Heart right ventricle (tissue), 16 donors: ENCODE results near the gene MUSTN1. TPM values are rescaled to one million over a fixed set of nuclear protein-coding genes. Genes with fewer than 3 reads are reported as not detected.

Experiments used
- ATAC-seq, 8 donors: fragments of 200-7000 bp; cut with Tn5 transposase; one replicate each; pipeline ENCODE4 v1.9.1; 2020; ENCODE audit warnings: mild to moderate bottlenecking in 8 of 8, moderate library complexity in 8 of 8, moderate number of reproducible peaks in 1 of 8
- DNase-seq, 2 donors: peaks; one replicate each; pipeline ENCODE4 v3.0.0-alpha.2; 2020
- H3K27ac ChIP-seq, 10 donors: fragments of 200-600 bp; sonication (generic) in 2 of 10; one replicate each; pipeline versions ENCODE4 v1.5.0 to v1.8.0; 2020 to 2022; ENCODE audit warnings: mild to moderate bottlenecking in 3 of 10
- H3K27me3 ChIP-seq, 7 donors: fragments of 200-600 bp; one replicate each; pipeline ENCODE4 v1.8.0; 2021 to 2022; ENCODE audit warnings: mild to moderate bottlenecking in 2 of 7
- H3K36me3 ChIP-seq, 9 donors: fragments of 200-600 bp; sonication (generic) in 1 of 9; one replicate each; pipeline versions ENCODE4 v1.5.0 to v1.8.0; 2020 to 2022; ENCODE audit warnings: mild to moderate bottlenecking in 2 of 9
- H3K4me1 ChIP-seq, 9 donors: fragments of 200-600 bp; sonication (generic) in 1 of 9; one replicate each; pipeline versions ENCODE4 v1.5.0 to v1.8.0; 2020 to 2022; ENCODE audit warnings: mild to moderate bottlenecking in 4 of 9
- H3K4me3 ChIP-seq, 10 donors: fragments of 200-600 bp; sonication (generic) in 2 of 10; one replicate each; pipeline versions ENCODE4 v1.5.0 to v1.8.0; 2020 to 2022; ENCODE audit warnings: mild to moderate bottlenecking in 7 of 10, moderate library complexity in 2 of 10
- H3K9me3 ChIP-seq, 11 donors: fragments of 200-600 bp in 10 of 11; sonication (generic) in 2 of 11; one replicate each; pipeline versions ENCODE4 v1.5.0 to v1.8.0; 2013 to 2022; ENCODE audit warnings: mild to moderate bottlenecking in 2 of 11, control low read depth in 1 of 11, moderate library complexity in 1 of 11
- CTCF ChIP-seq, 9 donors: fragments of 200-600 bp; sonication (generic) in 2 of 9; IDR thresholded peaks; one replicate each; pipeline versions ENCODE4 v1.5.0 to v1.8.0; 2021 to 2022; ENCODE audit warnings: antibody characterized with exemption in 9 of 9, mild to moderate bottlenecking in 5 of 9, moderate library complexity in 1 of 9
- WGBS, 2 donors: extraction: QIAGEN DNeasy Blood & Tissue Kit; methylation state at CpG; one replicate each; pipeline ENCODE4 v1.1.7; 2013; ENCODE audit warnings: inconsistent platforms in 1 of 2; 5-methylcytosine and 5-hydroxymethylcytosine counted together
- intact Hi-C, 10 donors: fragments of 100-400 bp; cut with DNase I; formaldehyde crosslinking; loops; one replicate each; pipeline versions ENCODE4 v1.11.1 to v1.14.2; 2022
- polyA plus RNA-seq, 2 donors: library from polyadenylated mRNA; stranded (reverse); fragments of 200-250 nt; gene quantifications; one replicate each; pipeline ENCODE4 v1.2.3, GENCODE V29; 2013
- total RNA-seq, 10 donors: library from RNA; stranded (reverse); fragmentation: NEBNext Ultra II Directional in 3 of 10; extraction: Animal tissue kit (Norgen Biotek cat#: 25700) in 3 of 10; gene quantifications; one replicate each; pipeline versions ENCODE4 v1.2.1 to v1.2.4, GENCODE V29; 2021 to 2023
- donor health status: Arrhythmogenic right ventricular cardiomyopathy.
- donor health status: ischemic (EF 13 %, LVEDD 7.1; RV severe dilation, severe dysfunction).
- donor health status: healthy with polysubstance abuse.
- donor health status: DM: no; HTN: yes; CAD: no.
- donor health status: DM: no; HTN: no; CAD: no.
- donor health status: ischemic (EF 25% LVEDD 6.9; RV normal size, moderate dysfunction).
- donor health status: ischemic (EF 25% LVEDD 5.7; RV mildly dilated, moderate dysfunction).
- donor health status: healthy.
- donor health status: DM: yes; HTN: yes; CAD: no.
- donor health status: Ischemic cardiomyopathy.
- donor health status: ischemic (EF 35%, LVEDD 5.7; RV mildly dilated, moderate dysfunction).
- donor health status: nonischemic (EF 11% LVEDD 7.7; RV severe dilation, severe dysfunction).
- donor health status: DM: yes; HTN: yes; CAD: no.
- donor health status: PGD.
- donor health status: ischemic (EF 29% LVEDD 5.4; RV normal size, mild dysfunction).
- donor health status: nonischemic (EF 23%, LVEDD 6.1; RV moderate dilation, normal function).

MUSTN1 gene
- total and polyA plus RNA-seq, 12 donors: 13.0 to 182 (median 40.4) TPM

GRCh38 chr3:52860424-52860768 lies 25.6 kb upstream of the MUSTN1 start:
- no peak for TF ChIP-seq CTCF (IDR thresholded peaks at IDR 0.05)
- H3K27ac ChIP-seq: no peak overlapping the region
- peaks cover 0 to 17% (median 0%) of the 10 kb centered on the region in 9 donors for H3K36me3 ChIP-seq
- ATAC-seq: peak in 3 of 8 donors; percentile 21 to 45 (median 24)
- intact Hi-C loops: no loop called here
- peaks cover 0 to 12% (median 0%) of the 10 kb centered on the region in 11 donors for H3K9me3 ChIP-seq
- peaks cover 0 to 11% (median 0%) of the 10 kb centered on the region in 9 donors for H3K4me1 ChIP-seq
- WGBS, 2 donors: 86 to 87% methylated on average over 8 of the region's 8 CpGs
- no peak for DNase-seq
- H3K27me3 ChIP-seq: no peaks in the 10 kb centered on the region
- H3K4me3 ChIP-seq: no peak overlapping the region

DNA sequence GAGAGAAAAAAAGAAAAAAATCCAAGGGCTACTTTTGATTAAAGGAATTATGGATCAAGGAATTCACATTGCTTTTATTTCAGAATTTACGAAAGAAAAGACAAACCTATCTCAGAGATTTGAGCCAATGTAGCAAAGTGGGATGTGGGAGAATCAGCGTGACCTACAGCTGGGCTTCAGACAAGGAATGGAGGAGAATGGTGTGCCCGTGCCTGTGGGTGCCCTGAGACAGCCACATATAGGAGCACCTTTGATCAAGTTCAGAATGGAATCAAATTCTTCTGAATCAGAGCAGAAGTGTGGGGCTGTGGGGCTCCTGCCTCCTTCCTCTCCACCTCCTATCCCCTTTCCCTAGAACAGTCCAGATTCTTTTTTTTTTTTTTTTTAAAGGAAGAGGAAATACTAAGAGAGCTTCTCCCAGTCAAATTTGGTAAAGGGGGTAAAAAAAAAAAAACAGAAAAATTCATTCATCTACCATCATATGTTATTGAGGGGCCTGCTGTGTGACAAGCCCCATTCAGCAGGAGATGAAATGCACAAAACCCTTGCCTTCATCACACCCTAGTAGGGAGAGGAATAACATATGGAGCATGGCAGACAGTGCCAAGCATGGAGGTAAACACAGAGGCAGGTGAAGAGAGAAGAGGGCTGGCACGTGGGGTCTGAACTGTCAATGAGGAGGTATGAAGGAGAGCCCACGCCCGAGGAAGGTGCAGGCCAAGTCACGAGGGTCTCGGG lies 25.0 kb upstream of the MUSTN1 start:
- Histone ChIP-seq H3K9me3 (peaks cover 0 to 12% (median 0%) of the 10 kb centered on the region in 11 donors), H3K4me3 (no peak overlapping the region), H3K27ac (no peak overlapping the region), H3K27me3 (no peaks in the 10 kb centered on the region), H3K4me1 (peaks cover 0 to 11% (median 0%) of the 10 kb centered on the region in 9 donors), H3K36me3 (peaks cover 0 to 19% (median 2%) of the 10 kb centered on the region in 9 donors)
- WGBS, 2 donors: 95 to 97% methylated on average over 8 of the region's 8 CpGs
- intact Hi-C loops: loop anchor here in 2 of 10 donors (10.0 kb wide), 2 partner anchors 215 to 335 kb away; no protein-coding TSS in a partner anchor
- no peak for DNase-seq
- ATAC-seq: no peak
- TF ChIP-seq CTCF (IDR thresholded peaks at IDR 0.05): no peak

- intact Hi-C loops: loop anchor here in 2 of 10 donors (10.0 kb wide), 2 partner anchors 217 to 337 kb away; no protein-coding TSS in a partner anchor
- no peak for DNase-seq
- Histone ChIP-seq H3K27ac (no peak overlapping the region), H3K27me3 (no peaks in the 10 kb centered on the region), H3K4me3 (no peak overlapping the region), H3K36me3 (peaks cover 0 to 39% (median 8%) of the 10 kb centered on the region in 9 donors), H3K9me3 (no peaks in the 10 kb centered on the region), H3K4me1 (peaks cover 0 to 11% (median 0%) of the 10 kb centered on the region in 9 donors)
- 86 to 96% methylated on average over 5 of the region's 5 CpGs for WGBS, 2 donors
- ATAC-seq: no peak
- TF ChIP-seq CTCF (IDR thresholded peaks at IDR 0.05): no peak
Observed at GRCh38 chr3:52857864-52858263, 23.0 kb upstream of the MUSTN1 start.

DNA sequence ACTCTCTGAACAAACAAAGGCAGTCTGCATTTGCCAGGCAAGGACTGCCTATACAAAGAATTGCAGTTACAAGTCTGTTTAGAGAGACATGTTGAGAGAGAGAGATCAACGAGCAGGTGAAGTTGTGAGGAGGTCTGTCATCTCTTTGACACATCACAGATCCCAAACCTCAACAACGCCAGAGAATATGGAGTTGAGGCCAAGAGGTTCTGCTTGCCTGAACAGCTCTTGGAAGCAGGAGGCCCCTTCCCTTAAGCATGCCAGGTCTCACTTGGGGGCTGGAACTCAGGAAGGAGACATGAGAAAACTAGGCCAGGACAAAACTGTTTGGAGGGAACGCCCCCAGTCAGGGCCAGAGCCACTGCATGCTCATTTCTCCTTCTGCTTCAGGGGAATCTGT lies 22.3 kb upstream of the MUSTN1 start:
- H3K9me3 ChIP-seq: no peaks in the 10 kb centered on the region
- no peak overlapping the region for H3K4me3 ChIP-seq
- DNase-seq: no peak
- peaks cover 0 to 11% (median 0%) of the 10 kb centered on the region in 9 donors for H3K4me1 ChIP-seq
- intact Hi-C loops: loop anchor here in 2 of 10 donors (10.0 kb wide), 2 partner anchors 218 to 338 kb away; no protein-coding TSS in a partner anchor
- no peaks in the 10 kb centered on the region for H3K27me3 ChIP-seq
- TF ChIP-seq CTCF (IDR thresholded peaks at IDR 0.05): no peak
- no peak overlapping the region for H3K27ac ChIP-seq
- H3K36me3 ChIP-seq: peaks cover 0 to 42% (median 11%) of the 10 kb centered on the region in 9 donors
- 47 to 64% methylated on average over 3 of the region's 3 CpGs for WGBS, 2 donors
- peak in 1 of 8 donors; percentile 46 for ATAC-seq
